OCI-LY3 (cell line): ENCODE results near the gene SERPINF2.
A peak's percentile ranks its signal among the peaks of the same experiment; 100 is the strongest.

Source experiments
- EZH2phosphoT487 ChIP-seq: fragments of 200-600 bp; shearing (Covaris generic); IDR thresholded peaks from 2 replicates; pipeline ENCODE4 v1.6.1; 2018; ENCODE audit warnings: antibody characterized with exemption, mixed run types, low read depth
- TF ChIP-seq, protein P1 (sequence below): fragments of 200-600, 300-600 bp; sonication (generic); IDR thresholded peaks from 2 replicates; pipeline ENCODE4 v1.5.1; 2014; ENCODE audit warnings: antibody characterized with exemption, low read length, low read depth

DNA sequence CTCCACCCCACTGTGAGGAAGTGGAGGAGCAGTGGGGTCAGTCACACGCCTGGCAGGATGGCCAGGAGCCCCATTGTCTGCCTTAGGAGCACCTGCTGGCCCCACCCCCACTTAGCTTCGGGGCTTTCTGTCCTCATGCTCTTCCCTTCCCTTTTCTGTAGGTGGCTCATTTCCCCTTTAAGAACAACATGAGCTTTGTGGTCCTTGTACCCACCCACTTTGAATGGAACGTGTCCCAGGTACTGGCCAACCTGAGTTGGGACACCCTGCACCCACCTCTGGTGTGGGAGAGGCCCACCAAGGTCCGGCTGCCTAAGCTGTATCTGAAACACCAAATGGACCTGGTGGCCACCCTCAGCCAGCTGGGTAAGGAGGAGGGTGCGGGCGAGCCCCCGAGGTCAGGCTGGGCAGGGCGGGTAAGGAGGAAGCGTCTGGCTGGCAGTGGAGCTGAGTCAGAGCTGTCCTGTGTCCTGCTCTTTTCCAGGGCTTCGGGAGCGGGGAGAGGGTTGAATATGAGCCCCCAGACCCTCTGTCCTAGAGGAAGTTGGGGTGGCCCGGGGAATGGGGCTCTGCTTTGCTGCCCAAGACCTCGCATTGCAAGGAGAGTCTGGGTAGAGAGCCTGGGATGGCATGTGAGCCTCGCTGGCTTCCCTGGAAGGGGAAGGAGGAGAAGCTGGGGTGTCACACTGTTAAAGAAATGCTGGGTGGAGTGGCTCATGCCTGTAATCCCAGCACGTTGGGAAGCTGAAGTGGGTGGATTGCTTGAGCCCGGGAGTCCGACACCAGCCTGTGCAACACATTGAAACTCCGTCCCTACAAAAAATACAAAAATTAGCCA is 10.0 kb downstream of the SERPINF2 start:
- no peak for TF ChIP-seq EZH2phosphoT487
- TF ChIP-seq, protein P1, sequence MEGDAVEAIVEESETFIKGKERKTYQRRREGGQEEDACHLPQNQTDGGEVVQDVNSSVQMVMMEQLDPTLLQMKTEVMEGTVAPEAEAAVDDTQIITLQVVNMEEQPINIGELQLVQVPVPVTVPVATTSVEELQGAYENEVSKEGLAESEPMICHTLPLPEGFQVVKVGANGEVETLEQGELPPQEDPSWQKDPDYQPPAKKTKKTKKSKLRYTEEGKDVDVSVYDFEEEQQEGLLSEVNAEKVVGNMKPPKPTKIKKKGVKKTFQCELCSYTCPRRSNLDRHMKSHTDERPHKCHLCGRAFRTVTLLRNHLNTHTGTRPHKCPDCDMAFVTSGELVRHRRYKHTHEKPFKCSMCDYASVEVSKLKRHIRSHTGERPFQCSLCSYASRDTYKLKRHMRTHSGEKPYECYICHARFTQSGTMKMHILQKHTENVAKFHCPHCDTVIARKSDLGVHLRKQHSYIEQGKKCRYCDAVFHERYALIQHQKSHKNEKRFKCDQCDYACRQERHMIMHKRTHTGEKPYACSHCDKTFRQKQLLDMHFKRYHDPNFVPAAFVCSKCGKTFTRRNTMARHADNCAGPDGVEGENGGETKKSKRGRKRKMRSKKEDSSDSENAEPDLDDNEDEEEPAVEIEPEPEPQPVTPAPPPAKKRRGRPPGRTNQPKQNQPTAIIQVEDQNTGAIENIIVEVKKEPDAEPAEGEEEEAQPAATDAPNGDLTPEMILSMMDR: 0 out of 2 replicates have a peak, but pooled peaks have one; percentile 10
